ENCODE data around the gene ANGPTL5.

- TF ChIP-seq, protein P1, sequence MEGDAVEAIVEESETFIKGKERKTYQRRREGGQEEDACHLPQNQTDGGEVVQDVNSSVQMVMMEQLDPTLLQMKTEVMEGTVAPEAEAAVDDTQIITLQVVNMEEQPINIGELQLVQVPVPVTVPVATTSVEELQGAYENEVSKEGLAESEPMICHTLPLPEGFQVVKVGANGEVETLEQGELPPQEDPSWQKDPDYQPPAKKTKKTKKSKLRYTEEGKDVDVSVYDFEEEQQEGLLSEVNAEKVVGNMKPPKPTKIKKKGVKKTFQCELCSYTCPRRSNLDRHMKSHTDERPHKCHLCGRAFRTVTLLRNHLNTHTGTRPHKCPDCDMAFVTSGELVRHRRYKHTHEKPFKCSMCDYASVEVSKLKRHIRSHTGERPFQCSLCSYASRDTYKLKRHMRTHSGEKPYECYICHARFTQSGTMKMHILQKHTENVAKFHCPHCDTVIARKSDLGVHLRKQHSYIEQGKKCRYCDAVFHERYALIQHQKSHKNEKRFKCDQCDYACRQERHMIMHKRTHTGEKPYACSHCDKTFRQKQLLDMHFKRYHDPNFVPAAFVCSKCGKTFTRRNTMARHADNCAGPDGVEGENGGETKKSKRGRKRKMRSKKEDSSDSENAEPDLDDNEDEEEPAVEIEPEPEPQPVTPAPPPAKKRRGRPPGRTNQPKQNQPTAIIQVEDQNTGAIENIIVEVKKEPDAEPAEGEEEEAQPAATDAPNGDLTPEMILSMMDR (conservative IDR thresholded peaks at IDR 0.05; ENCODE audit: low read depth, low read length), result no peak
- TF ChIP-seq EZH2 (IDR thresholded peaks at IDR 0.05; ENCODE audit: borderline replicate concordance, low read depth, low read length, poor library complexity, severe bottlenecking), result no peak
Observed at GRCh38 chr11:101916422-101916821, at the start of gene ANGPTL5.

Measured in A673 (cell line).